PC-3 (cell line): ENCODE results near the gene SHCBP1L. TPM values are rescaled to one million over a fixed set of nuclear protein-coding genes. Genes with fewer than 3 reads are reported as not detected.

Experiments
- ATAC-seq: fragments of 200-7000 bp; cut with Tn5 transposase; 2 replicates; pipeline ENCODE4 v1.9.1; 2020; ENCODE audit warnings: mild to moderate bottlenecking, moderate library complexity
- BruUV-seq: library from RNA; stranded (reverse); fragments of 400-500 nt; replicated peaks from 2 replicates; lab custom pipeline; 2021; lab: Mats Ljungman, UMichigan
- CTCF ChIA-PET: fragments of 300-600 bp; sonication (Branson Sonifier 250); formaldehyde crosslinking; loops from one replicate; lab custom pipeline; 2022; ENCODE audit warnings: antibody characterized with exemption; lab: Charles Lee
- POLR2A ChIA-PET: fragments of 300-600 bp; sonication (Branson Sonifier 250); formaldehyde crosslinking; loops from one replicate; lab custom pipeline; 2022; ENCODE audit warnings: antibody characterized with exemption; ENCODE audit not compliant: unreplicated experiment; lab: Charles Lee
- DNase-seq: peaks from one replicate; pipeline ENCODE4 v3.0.0-alpha.2; 2015
- H2AFZ ChIP-seq: fragments of 300-600 bp; sonication (generic); 2 replicates; pipeline ENCODE4 v1.6.0; 2016; ENCODE audit warnings: antibody characterized with exemption, low read length
- H3F3A ChIP-seq: fragments of 300-600 bp; sonication (generic); one replicate; pipeline ENCODE4 v1.6.0; 2017; ENCODE audit warnings: antibody characterized with exemption, low read length, control low read depth, mild to moderate bottlenecking; ENCODE audit not compliant: unreplicated experiment
- H3K27ac ChIP-seq: fragments of 300-600 bp; sonication (generic); 2 replicates; pipeline ENCODE4 v1.5.1; 2016; ENCODE audit warnings: mild to moderate bottlenecking, low read length
- H3K27me3 ChIP-seq: fragments of 300-600 bp; sonication (generic); 2 replicates; pipeline ENCODE4 v1.6.1; 2016; ENCODE audit warnings: low read length, mixed read lengths
- H3K36me3 ChIP-seq: fragments of 300-600 bp; sonication (generic); 2 replicates; pipeline ENCODE4 v1.6.1; 2016; ENCODE audit warnings: low read depth, mixed run types, low read length, mixed read lengths
- H3K4me1 ChIP-seq: fragments of 300-600 bp; sonication (generic); 2 replicates; pipeline ENCODE4 v1.5.1; 2016; ENCODE audit warnings: low read length; ENCODE audit not compliant: insufficient read depth
- H3K4me2 ChIP-seq: fragments of 300-600 bp; sonication (generic); 2 replicates; pipeline ENCODE4 v1.6.0; 2016; ENCODE audit warnings: low read length
- H3K4me3 ChIP-seq: fragments of 300-600 bp; sonication (generic); 2 replicates; pipeline ENCODE4 v1.5.1; 2016; ENCODE audit warnings: mild to moderate bottlenecking, low read length, mixed read lengths
- H3K79me2 ChIP-seq: fragments of 300-600 bp; sonication (generic); 2 replicates; pipeline ENCODE4 v1.6.1; 2017; ENCODE audit warnings: low read length, mixed read lengths
- H3K9ac ChIP-seq: fragments of 300-600 bp; sonication (generic); 2 replicates; pipeline ENCODE4 v1.6.0; 2016; ENCODE audit warnings: mild to moderate bottlenecking, low read length
- H3K9me2 ChIP-seq: fragments of 300-600 bp; sonication (generic); replicated peaks from 2 replicates; pipeline ENCODE4 v1.6.1; 2016; ENCODE audit warnings: mixed run types, low read length, mixed read lengths
- H3K9me3 ChIP-seq: fragments of 300-600 bp; sonication (generic); 2 replicates; pipeline ENCODE4 v1.6.1; 2016; ENCODE audit warnings: low read length, mixed read lengths
- H4K20me1 ChIP-seq: fragments of 300-600 bp; sonication (generic); 2 replicates; pipeline ENCODE4 v1.6.1; 2016; ENCODE audit warnings: low read length, mixed read lengths
- CTCF ChIP-seq: fragments of 300-600 bp; sonication (generic); conservative IDR thresholded peaks from 2 replicates; pipeline ENCODE4 v1.5.1; 2017; ENCODE audit warnings: antibody characterized with exemption, low read depth, mild to moderate bottlenecking, low read length
- EZH2 ChIP-seq: fragments of 300-600 bp; sonication (generic); IDR thresholded peaks from one replicate; pipeline ENCODE4 v1.6.1; 2017; ENCODE audit warnings: antibody characterized with exemption, mild to moderate bottlenecking, low read length; ENCODE audit not compliant: unreplicated experiment
- EZH2phosphoT487 ChIP-seq: fragments of 300-600 bp; sonication (generic); IDR thresholded peaks from 2 replicates; pipeline ENCODE4 v1.6.1; 2018; ENCODE audit warnings: mild to moderate bottlenecking, antibody characterized with exemption, low read length, borderline replicate concordance
- intact Hi-C: fragments of 100-400 bp; cut with micrococcal nuclease; formaldehyde crosslinking; loops from 2 replicates; pipeline ENCODE4 v1.9.0; 2023
- total RNA-seq: library from RNA; depleted of rRNA; stranded (reverse); fragments of >200 nt; gene quantifications from 2 replicates; pipeline ENCODE4 v1.2.3, GENCODE V29; 2014

SHCBP1L gene
- total RNA-seq, 1 experiment from 2014 or later = not detected

GRCh38 chr1:182956708-182957365, 3.9 kb upstream of the SHCBP1L start:
- Histone ChIP-seq H3K4me2 (no peak overlapping the region), H3K27ac (no peak overlapping the region), H3F3A (no peaks in the 10 kb centered on the region), H3K9me3 (no peaks in the 10 kb centered on the region), H3K9me2 (no peaks in the 10 kb centered on the region), H3K79me2 (no peaks in the 10 kb centered on the region), H3K9ac (no peak overlapping the region), H3K27me3 (no peaks in the 10 kb centered on the region), H3K4me1 (peaks cover 6% of the 10 kb centered on the region; the same call in 1 of the 2 replicates), H3K36me3 (no peaks in the 10 kb centered on the region), H4K20me1 (no peaks in the 10 kb centered on the region), H3K4me3 (no peak overlapping the region), H2AFZ (no peak overlapping the region)
- TF ChIP-seq EZH2phosphoT487 (no peak), CTCF (no peak), EZH2 (no peak)
- ATAC-seq = no peak
- CTCF ChIA-PET = no interaction called here
- POLR2A ChIA-PET = no interaction called here
- BruUV-seq = no TSS peak
- no peak for DNase-seq
- intact Hi-C loops = loop anchor here (5.0 kb wide), 1 partner anchor 630 kb away; no protein-coding TSS in a partner anchor

GRCh38 chr1:182955596-182956588, 2.9 kb upstream of the SHCBP1L start:
- ATAC-seq (peak; percentile 70), DNase-seq (peak; percentile 72)
- H3K27ac ChIP-seq = no peak overlapping the region
- no peaks in the 10 kb centered on the region for H4K20me1 ChIP-seq
- TF ChIP-seq EZH2phosphoT487 = no peak
- no peak for TF ChIP-seq EZH2
- no peak for TF ChIP-seq CTCF
- no peaks in the 10 kb centered on the region for H3K27me3 ChIP-seq
- H3K9ac ChIP-seq = no peak overlapping the region
- no TSS peak for BruUV-seq
- H3K9me3 ChIP-seq = no peaks in the 10 kb centered on the region
- no peak overlapping the region for H3K4me3 ChIP-seq
- CTCF ChIA-PET = no interaction called here
- no peaks in the 10 kb centered on the region for H3K9me2 ChIP-seq
- H3F3A ChIP-seq = no peaks in the 10 kb centered on the region
- no peak overlapping the region for H2AFZ ChIP-seq
- POLR2A ChIA-PET = no interaction called here
- peaks cover 6% of the 10 kb centered on the region; the same call in 1 of the 2 replicates for H3K4me1 ChIP-seq
- no peaks in the 10 kb centered on the region for H3K36me3 ChIP-seq
- H3K79me2 ChIP-seq = no peaks in the 10 kb centered on the region
- intact Hi-C loops = loop anchor here (5.0 kb wide), 1 partner anchor 631 kb away; no protein-coding TSS in a partner anchor
- H3K4me2 ChIP-seq = no peak overlapping the region
